Muscle of back (tissue), 11 donors: ENCODE data around the gene WNT9A. TPM values are rescaled to one million over a fixed set of nuclear protein-coding genes. Genes with fewer than 3 reads are reported as not detected.

ENCODE experiments used
- DNase-seq, 3 donors: peaks; one replicate each; pipeline versions ENCODE4 v3.0.0 to v3.0.0-alpha.2; 2013
- polyA plus RNA-seq, 10 donors: library from polyadenylated mRNA; unstranded; fragments of 120-200 nt; gene quantifications; one replicate each; pipeline ENCODE4 v1.2.1, GENCODE V29; 2013; ENCODE audit not compliant: insufficient read length in 10 of 10

The WNT9A gene
- polyA plus RNA-seq, 10 donors, result 4.1 to 9.4 (median 7.2) TPM

- DNase-seq, result no peak
Observed at GRCh38 chr1:227926216-227926791, 21.4 kb downstream of the WNT9A start.

GRCh38 chr1:227925582-227926198 lies 22.0 kb downstream of the WNT9A start:
- DNase-seq, result no peak

- no peak for DNase-seq
Observed at GRCh38 chr1:227924833-227925574, 22.7 kb downstream of the WNT9A start.

- no peak for DNase-seq
Observed at GRCh38 chr1:227924168-227924832, 23.4 kb downstream of the WNT9A start.

- DNase-seq, result no peak
Observed at GRCh38 chr1:227923353-227924167, 24.2 kb downstream of the WNT9A start.

GRCh38 chr1:227922501-227923352 lies 25.0 kb downstream of the WNT9A start:
- DNase-seq, result no peak

- no peak for DNase-seq
Observed at GRCh38 chr1:227921461-227922185, 26.1 kb downstream of the WNT9A start.

GRCh38 chr1:227920896-227921295 lies 26.8 kb downstream of the WNT9A start:
- no peak for DNase-seq

- no peak for DNase-seq
Observed at GRCh38 chr1:227920426-227920825, 27.3 kb downstream of the WNT9A start.

- DNase-seq, result no peak
Observed at GRCh38 chr1:227919906-227920305, 27.8 kb downstream of the WNT9A start.

GRCh38 chr1:227918736-227919135 lies 29.0 kb downstream of the WNT9A start:
- no peak for DNase-seq

GRCh38 chr1:227918083-227918700 lies 29.5 kb downstream of the WNT9A start:
- no peak for DNase-seq

- DNase-seq, result no peak
Observed at GRCh38 chr1:227917081-227917950, 30.4 kb downstream of the WNT9A start.

- no peak for DNase-seq
Observed at GRCh38 chr1:227916655-227917054, 31.1 kb downstream of the WNT9A start.

GRCh38 chr1:227915564-227916553 lies 31.9 kb downstream of the WNT9A start:
- DNase-seq, result no peak

- DNase-seq, result no peak
Observed at GRCh38 chr1:227914801-227915563, 32.8 kb downstream of the WNT9A start.
